H1 (cell line): ENCODE data around the gene KRTAP9-7. TPM values are rescaled to one million over a fixed set of nuclear protein-coding genes. Genes with fewer than 3 reads are reported as not detected.

Source experiments
- CTCF ChIA-PET: fragments of 300-600 bp; sonication (Branson Sonifier 250); formaldehyde crosslinking; loops from one replicate; lab custom pipeline; 2021; ENCODE audit not compliant: partially characterized antibody; lab: Charles Lee
- POLR2A ChIA-PET: fragments of 300-600 bp; sonication (Branson Sonifier 250); formaldehyde crosslinking; loops from one replicate; lab custom pipeline; 2021; ENCODE audit warnings: inconsistent platforms; ENCODE audit not compliant: partially characterized antibody; lab: Charles Lee
- DNase-seq, 2 experiments: peaks; one replicate each; pipeline versions ENCODE4 v3.0.0 to v3.0.0-alpha.2; 2010 to 2022; ENCODE audit warnings: low spot score in 2 of 2, low read depth in 1 of 2, mixed read lengths in 1 of 2
- FAIRE-seq: peaks from 2 replicates; lab custom pipeline; 2011; peaks lifted over from hg19 to GRCh38; lab: Jason Lieb, UNC
- H2AFZ ChIP-seq: 2 replicates; pipeline ENCODE4 v1.8.1; 2012; ENCODE audit warnings: low read length, inconsistent platforms
- H2AK5ac ChIP-seq: 2 replicates; pipeline ENCODE4 v1.6.1; 2013; ENCODE audit warnings: low read depth, low read length
- H2BK120ac ChIP-seq: replicated peaks from 2 replicates; pipeline ENCODE3; 2013; ENCODE audit warnings: low read depth, low read length, inconsistent platforms
- H2BK12ac ChIP-seq: 2 replicates; pipeline ENCODE4 v1.6.1; 2013; ENCODE audit warnings: low read depth, low read length
- H2BK15ac ChIP-seq: 2 replicates; pipeline ENCODE4 v1.6.1; 2013; ENCODE audit warnings: low read length
- H2BK20ac ChIP-seq: 2 replicates; pipeline ENCODE4 v1.6.1; 2013; ENCODE audit warnings: low read length
- H2BK5ac ChIP-seq: 2 replicates; pipeline ENCODE4 v1.6.1; 2013; ENCODE audit warnings: low read depth, low read length
- H3K14ac ChIP-seq: 2 replicates; pipeline ENCODE4 v1.6.1; 2013; ENCODE audit warnings: inconsistent platforms; ENCODE audit not compliant: insufficient read length
- H3K18ac ChIP-seq: 2 replicates; pipeline ENCODE4 v1.6.1; 2013; ENCODE audit warnings: low read length; ENCODE audit errors: extremely low read depth
- H3K23ac ChIP-seq: 2 replicates; pipeline ENCODE4 v1.6.1; 2013; ENCODE audit warnings: inconsistent platforms; ENCODE audit not compliant: insufficient read length
- H3K23me2 ChIP-seq: 2 replicates; pipeline ENCODE4 v1.6.1; 2013; ENCODE audit warnings: low read depth, low read length
- H3K27ac ChIP-seq: 2 replicates; pipeline ENCODE4 v1.6.1; 2011; ENCODE audit warnings: low read depth, low read length, inconsistent platforms
- H3K27me3 ChIP-seq, 4 experiments: replicated peaks in 1 of 4; 1 replicate in 1 of 4; 2 replicates in 3 of 4; pipeline versions ENCODE4 v1.6.1 to v1.8.1; 2011 to 2013; ENCODE audit warnings: low read length in 3 of 4, mild to moderate bottlenecking in 3 of 4, inconsistent platforms in 2 of 4, mixed read lengths in 2 of 4, moderate library complexity in 1 of 4; ENCODE audit not compliant: control insufficient read depth in 3 of 4, insufficient read depth in 3 of 4; ENCODE audit errors: extremely low read depth in 1 of 4
- H3K36me3 ChIP-seq, 4 experiments: 2 replicates each; pipeline versions ENCODE4 v1.6.1 to v1.8.1; 2011 to 2013; ENCODE audit warnings: mild to moderate bottlenecking in 4 of 4, low read length in 3 of 4, moderate library complexity in 2 of 4, control low read depth in 1 of 4, inconsistent platforms in 1 of 4; ENCODE audit not compliant: insufficient read depth in 4 of 4, control insufficient read depth in 2 of 4
- H3K4ac ChIP-seq: replicated peaks from 2 replicates; pipeline ENCODE3; 2013; ENCODE audit warnings: low read length, low read depth, mixed read lengths, inconsistent platforms; ENCODE audit not compliant: insufficient read length
- H3K4me1 ChIP-seq, 4 experiments: replicated peaks in 1 of 4; 1 replicate in 1 of 4; 2 replicates in 3 of 4; pipeline versions ENCODE4 v1.6.1 to v1.8.1; 2011 to 2013; ENCODE audit warnings: low read length in 3 of 4, inconsistent platforms in 2 of 4, mixed read lengths in 1 of 4; ENCODE audit not compliant: insufficient read depth in 4 of 4, control insufficient read depth in 3 of 4
- H3K4me2 ChIP-seq, 2 experiments: 2 replicates each; pipeline versions ENCODE4 v1.6.1 to v1.8.1; 2011 to 2013; ENCODE audit warnings: low read depth in 2 of 2, low read length in 2 of 2, control low read depth in 1 of 2, inconsistent platforms in 1 of 2, mild to moderate bottlenecking in 1 of 2; ENCODE audit not compliant: insufficient read depth in 1 of 2
- H3K4me3 ChIP-seq, 4 experiments: fragments of 200-600, 300-600 bp in 1 of 4; sonication (generic), shearing (Covaris generic), sonication (Bioruptor Twin) in 1 of 4; 2 replicates each; pipeline versions ENCODE4 v1.5.1 to v1.8.1; 2011 to 2016; ENCODE audit warnings: low read length in 4 of 4, low read depth in 3 of 4, control low read depth in 2 of 4, inconsistent platforms in 2 of 4, mild to moderate bottlenecking in 2 of 4, mixed read lengths in 1 of 4, moderate library complexity in 1 of 4; ENCODE audit not compliant: insufficient read depth in 2 of 4; ENCODE audit errors: extremely low read depth in 1 of 4
- H3K56ac ChIP-seq: replicated peaks from 2 replicates; pipeline ENCODE3; 2013; ENCODE audit warnings: low read depth, mild to moderate bottlenecking, mixed read lengths, low read length, inconsistent platforms; ENCODE audit not compliant: insufficient read length
- H3K79me1 ChIP-seq: 2 replicates; pipeline ENCODE4 v1.6.1; 2013; ENCODE audit warnings: low read depth, low read length, control low read depth
- H3K79me2 ChIP-seq, 2 experiments: 2 replicates each; pipeline versions ENCODE4 v1.6.1 to v1.8.1; 2012 to 2013; ENCODE audit warnings: low read length in 2 of 2, mild to moderate bottlenecking in 2 of 2, inconsistent platforms in 1 of 2; ENCODE audit not compliant: insufficient read depth in 2 of 2, control insufficient read depth in 1 of 2
- H3K9ac ChIP-seq, 4 experiments: replicated peaks in 1 of 4; 1 replicate in 1 of 4; 2 replicates in 3 of 4; pipeline versions ENCODE4 v1.6.1 to v1.8.1; 2011 to 2013; ENCODE audit warnings: low read depth in 3 of 4, low read length in 3 of 4, control low read depth in 2 of 4, mild to moderate bottlenecking in 2 of 4, moderate library complexity in 2 of 4, inconsistent platforms in 1 of 4; ENCODE audit errors: extremely low read depth in 1 of 4
- H3K9me3 ChIP-seq, 2 experiments: 2 replicates each; pipeline versions ENCODE4 v1.6.1 to v1.8.1; 2012 to 2013; ENCODE audit warnings: mild to moderate bottlenecking in 2 of 2, moderate library complexity in 2 of 2, control low read depth in 1 of 2, inconsistent platforms in 1 of 2, low read depth in 1 of 2, low read length in 1 of 2, mixed read lengths in 1 of 2; ENCODE audit not compliant: insufficient read depth in 2 of 2
- H4K20me1 ChIP-seq, 2 experiments: replicated peaks in 1 of 2; 2 replicates each; pipeline versions ENCODE3 to v1.8.1; 2011 to 2013; ENCODE audit warnings: inconsistent platforms in 2 of 2, low read length in 2 of 2, mild to moderate bottlenecking in 1 of 2; ENCODE audit not compliant: insufficient read depth in 2 of 2, control insufficient read depth in 1 of 2
- H4K5ac ChIP-seq: 2 replicates; pipeline ENCODE4 v1.6.1; 2013; ENCODE audit warnings: low read length, low read depth, mixed read lengths, inconsistent platforms; ENCODE audit not compliant: insufficient read length
- H4K8ac ChIP-seq: 2 replicates; pipeline ENCODE4 v1.8.0; 2013; ENCODE audit warnings: mild to moderate bottlenecking, moderate library complexity, low read length, inconsistent platforms; ENCODE audit not compliant: insufficient read depth; ENCODE audit errors: extremely low read depth
- H4K91ac ChIP-seq: replicated peaks from 2 replicates; pipeline ENCODE3; 2013; ENCODE audit warnings: low read length, mixed read lengths, inconsistent platforms; ENCODE audit not compliant: insufficient read length
- CREB1 ChIP-seq: IDR thresholded peaks from 2 replicates; pipeline ENCODE4 v1.6.1; 2012; ENCODE audit warnings: inconsistent platforms
- EGR1 ChIP-seq: IDR thresholded peaks from 2 replicates; pipeline ENCODE4 v1.6.1; 2011; ENCODE audit warnings: low read depth, low read length, borderline replicate concordance
- WGBS, 2 experiments: shearing (Covaris generic) in 1 of 2; methylation state at CpG; one replicate each; pipeline versions ENCODE4 v1.1.6 to v1.1.7; 2013 to 2015; ENCODE audit warnings: low lambda C conversion rate in 2 of 2, mixed read lengths in 2 of 2, inconsistent platforms in 1 of 2, low coverage in 1 of 2, missing lambda C conversion rate in 1 of 2; ENCODE audit not compliant: insufficient replicate concordance in 2 of 2, insufficient coverage in 1 of 2, insufficient read length in 1 of 2; ENCODE audit errors: extremely low coverage in 1 of 2, missing lambda C conversion rate in 1 of 2; 5-methylcytosine and 5-hydroxymethylcytosine counted together
- polyA plus RNA-seq, 7 experiments: library from polyadenylated mRNA; depleted of rRNA in 3 of 7; stranded (reverse) in 5 of 7; unstranded in 2 of 7; fragments of >200 nt in 5 of 7; fragments of 200-250 nt in 2 of 7; gene quantifications; 1 replicate in 5 of 7; 2 replicates in 1 of 7; 4 replicates in 1 of 7; pipeline versions ENCODE4 v1.2.1 to v1.2.3, GENCODE V29; 2011 to 2013; ENCODE audit warnings: missing spikeins in 2 of 7, mixed read lengths in 2 of 7
- total RNA-seq: library from RNA; stranded (reverse); fragmentation: NEBNext Ultra II Directional; extraction: Animal tissue kit (Norgen Biotek cat#: 25700); gene quantifications from 2 replicates; pipeline ENCODE4 v1.2.1, GENCODE V29; 2021

The KRTAP9-7 gene
- total and polyA plus RNA-seq, 2 of the 8 experiments (the other 6 are each of a cell fraction or from before 2014, with no cell fraction given): not detected

- Histone ChIP-seq H2BK12ac (no peak overlapping the region), H3K4ac (no peak overlapping the region), H2BK15ac (no peak overlapping the region), H3K4me3 (no peak overlapping the region), H4K5ac (no peak overlapping the region), H4K91ac (no peak overlapping the region), H2BK5ac (no peak overlapping the region), H2BK120ac (no peak overlapping the region), H3K27me3 (no peaks in the 10 kb centered on the region), H2AFZ (no peak overlapping the region), H3K27ac (no peak overlapping the region), H3K56ac (no peak overlapping the region), H3K18ac (no peak overlapping the region), H3K14ac (no peak overlapping the region), H3K4me2 (no peak overlapping the region), H3K23me2 (no peaks in the 10 kb centered on the region), H3K9me3 (0 out of 4 replicates have a peak, but pooled peaks cover 0 to 5% of the 10 kb centered on the region in 2 experiments), H3K79me1 (no peaks in the 10 kb centered on the region), H4K20me1 (no peaks in the 10 kb centered on the region), H3K4me1 (0 out of 7 replicates have a peak, but pooled peaks cover 0 to 2% (median 0%) of the 10 kb centered on the region in 4 experiments), H3K36me3 (no peaks in the 10 kb centered on the region), H2AK5ac (no peak overlapping the region), H3K79me2 (no peaks in the 10 kb centered on the region), H3K23ac (no peak overlapping the region), H4K8ac (peak overlapping the region; percentile 48; the same call in 1 of the 2 replicates), H3K9ac (no peak overlapping the region), H2BK20ac (no peak overlapping the region)
- FAIRE-seq: no peak
- 89% methylated on average over 17 of the region's 17 CpGs; no CpG with 5 or more reads in 1 of the 2 experiments for WGBS, 2 experiments
- ChIA-PET POLR2A (no interaction called here), CTCF (interaction anchor here (2.7 kb wide), 1 partner anchor 13 kb away, joined by 9 read pairs; no protein-coding TSS in a partner anchor)
- TF ChIP-seq EGR1 (no peak), CREB1 (no peak)
- DNase-seq: no peak
These were observed 40.4 kb downstream of the KRTAP9-7 start for GRCh38 chr17:41315814-41316445.
